Trophoblast cell (in vitro differentiated cells and primary cell): ENCODE measurements around the gene MYO1D.

ENCODE experiments used
- DNase-seq, 2 donors: peaks; one replicate each; pipeline ENCODE4 v3.0.0-alpha.2; 2016
- H2AFZ ChIP-seq: 2 replicates; pipeline ENCODE4 v1.6.1; 2013; ENCODE audit warnings: low read length, moderate library complexity, mild to moderate bottlenecking; ENCODE audit not compliant: insufficient read depth, poor library complexity
- H2AK5ac ChIP-seq: 2 replicates; pipeline ENCODE4 v1.6.1; 2013; ENCODE audit warnings: mild to moderate bottlenecking, low read length
- H2BK120ac ChIP-seq: 2 replicates; pipeline ENCODE4 v1.6.1; 2013; ENCODE audit warnings: low read length, mild to moderate bottlenecking, moderate library complexity; ENCODE audit not compliant: insufficient read depth, poor library complexity
- H2BK12ac ChIP-seq: 2 replicates; pipeline ENCODE4 v1.6.1; 2013; ENCODE audit warnings: mild to moderate bottlenecking, low read length, moderate library complexity
- H2BK5ac ChIP-seq: 2 replicates; pipeline ENCODE4 v1.6.1; 2013; ENCODE audit warnings: low read length, low read depth, moderate library complexity, mild to moderate bottlenecking; ENCODE audit not compliant: poor library complexity
- H3K14ac ChIP-seq: 2 replicates; pipeline ENCODE4 v1.6.1; 2013; ENCODE audit warnings: mild to moderate bottlenecking, low read length
- H3K18ac ChIP-seq: 2 replicates; pipeline ENCODE4 v1.6.1; 2013; ENCODE audit warnings: mild to moderate bottlenecking, low read length
- H3K23ac ChIP-seq: 2 replicates; pipeline ENCODE4 v1.6.1; 2013; ENCODE audit warnings: low read length
- H3K27ac ChIP-seq: 2 replicates; pipeline ENCODE4 v1.5.1; 2013; ENCODE audit warnings: low read depth, mild to moderate bottlenecking, inconsistent platforms, low read length, moderate library complexity
- H3K27me3 ChIP-seq: 2 replicates; pipeline ENCODE4 v1.6.1; 2013; ENCODE audit warnings: inconsistent platforms, mild to moderate bottlenecking, low read length, moderate library complexity; ENCODE audit not compliant: insufficient read depth
- H3K36me3 ChIP-seq, 2 experiments: 1 replicate in 1 of 2; 2 replicates in 1 of 2; pipeline ENCODE4 v1.6.1; 2013; ENCODE audit warnings: low read length in 2 of 2, mild to moderate bottlenecking in 2 of 2, moderate library complexity in 1 of 2; ENCODE audit not compliant: insufficient read depth in 2 of 2, control insufficient read depth in 1 of 2
- H3K4ac ChIP-seq: 2 replicates; pipeline ENCODE4 v1.6.1; 2013; ENCODE audit warnings: low read depth, mild to moderate bottlenecking, low read length, moderate library complexity
- H3K4me1 ChIP-seq, 2 experiments: 1 replicate in 1 of 2; 2 replicates in 1 of 2; pipeline ENCODE4 v1.6.1; 2013; ENCODE audit warnings: low read length in 2 of 2, mild to moderate bottlenecking in 2 of 2, moderate library complexity in 1 of 2; ENCODE audit not compliant: insufficient read depth in 2 of 2, control insufficient read depth in 1 of 2
- H3K4me2 ChIP-seq: 2 replicates; pipeline ENCODE4 v1.6.1; 2013; ENCODE audit warnings: inconsistent platforms, mild to moderate bottlenecking, low read length, moderate library complexity
- H3K4me3 ChIP-seq: 2 replicates; pipeline ENCODE4 v1.5.1; 2013; ENCODE audit warnings: mild to moderate bottlenecking, low read depth, low read length, inconsistent platforms
- H3K79me1 ChIP-seq: one replicate; pipeline ENCODE4 v1.6.1; 2013; ENCODE audit warnings: low read length
- H3K79me2 ChIP-seq: 2 replicates; pipeline ENCODE4 v1.6.1; 2013; ENCODE audit warnings: low read length, mild to moderate bottlenecking; ENCODE audit not compliant: control insufficient read depth, insufficient read depth, poor library complexity
- H3K9ac ChIP-seq: 2 replicates; pipeline ENCODE4 v1.6.1; 2013; ENCODE audit warnings: mild to moderate bottlenecking, low read length
- H3K9me3 ChIP-seq: 2 replicates; pipeline ENCODE4 v1.6.1; 2013; ENCODE audit warnings: low read depth, mild to moderate bottlenecking, control low read depth, inconsistent platforms, low read length; ENCODE audit not compliant: insufficient read depth
- H4K12ac ChIP-seq: 2 replicates; pipeline ENCODE4 v1.6.1; 2013; ENCODE audit warnings: low read depth, mild to moderate bottlenecking, low read length, moderate library complexity
- H4K8ac ChIP-seq: 2 replicates; pipeline ENCODE4 v1.6.1; 2013; ENCODE audit warnings: low read depth, mild to moderate bottlenecking, low read length, moderate library complexity
- H4K91ac ChIP-seq: one replicate; pipeline ENCODE4 v1.6.1; 2013; ENCODE audit warnings: low read depth, mild to moderate bottlenecking, low read length, moderate library complexity
- WGBS: extraction: QIAGEN DNeasy Blood & Tissue Kit; methylation state at CpG from one replicate; pipeline ENCODE4 v1.1.7; 2013; ENCODE audit warnings: missing lambda C conversion rate; ENCODE audit not compliant: insufficient read length, insufficient coverage; ENCODE audit errors: extremely low coverage; 5-methylcytosine and 5-hydroxymethylcytosine counted together

The MYO1D gene

DNA sequence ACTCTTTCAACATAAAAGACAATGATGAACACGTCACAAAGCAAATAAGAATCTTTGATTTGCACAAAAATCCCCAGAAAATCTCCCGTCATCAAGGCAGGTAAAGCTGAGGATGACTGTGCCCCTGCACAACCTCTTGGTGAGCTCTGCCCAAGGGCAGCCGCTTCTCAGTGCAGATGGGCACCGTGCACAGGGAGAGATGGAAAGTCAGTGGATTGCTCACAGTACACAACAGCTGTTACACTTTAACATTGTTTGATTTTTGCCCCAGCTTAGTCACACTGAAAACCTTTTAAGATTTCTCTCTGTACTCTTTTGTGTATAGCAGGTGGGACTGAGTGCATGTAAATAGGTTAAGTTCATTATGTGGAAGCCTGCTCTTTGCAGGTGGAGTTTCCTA, 285.9 kb downstream of the MYO1D start:
- Histone ChIP-seq H3K9ac (no peak overlapping the region), H3K18ac (no peak overlapping the region), H3K27ac (no peak overlapping the region), H4K91ac (no peak overlapping the region), H3K27me3 (no peaks in the 10 kb centered on the region), H3K4me2 (no peak overlapping the region), H4K12ac (no peak overlapping the region), H4K8ac (no peak overlapping the region), H3K9me3 (no peaks in the 10 kb centered on the region), H2AFZ (no peak overlapping the region), H3K4me1 (no peaks in the 10 kb centered on the region), H2BK120ac (no peak overlapping the region), H3K79me1 (no peaks in the 10 kb centered on the region), H3K79me2 (no peaks in the 10 kb centered on the region), H2BK12ac (no peak overlapping the region), H3K4me3 (no peak overlapping the region), H3K4ac (no peak overlapping the region), H2AK5ac (no peak overlapping the region), H2BK5ac (no peak overlapping the region), H3K36me3 (no peaks in the 10 kb centered on the region), H3K23ac (no peak overlapping the region), H3K14ac (no peak overlapping the region)
- no CpG with 5 or more reads among the region's 4 CpGs for WGBS
- no peak for DNase-seq

DNA sequence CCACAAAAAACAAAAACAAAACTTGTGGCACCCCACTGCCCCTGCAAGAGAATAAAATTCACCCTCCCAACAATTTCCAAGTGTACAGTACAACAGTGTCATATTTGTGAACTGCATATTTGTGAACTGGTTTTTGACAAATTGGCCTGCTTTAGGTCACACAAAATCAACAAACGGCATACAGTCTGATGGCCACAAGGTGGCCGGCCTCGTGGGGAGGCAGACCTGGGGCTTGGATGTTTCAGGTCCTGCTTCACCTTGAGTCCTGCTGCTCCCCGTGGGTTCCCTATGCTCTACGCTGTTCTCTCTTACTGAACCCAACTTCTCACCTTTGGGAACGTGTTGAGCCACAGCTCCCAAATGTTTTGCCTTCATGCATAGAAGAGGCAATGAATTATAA, 287.9 kb downstream of the MYO1D start:
- H3K9ac ChIP-seq: no peak overlapping the region
- H3K27me3 ChIP-seq: no peaks in the 10 kb centered on the region
- no peaks in the 10 kb centered on the region for H3K36me3 ChIP-seq
- no peak overlapping the region for H2AK5ac ChIP-seq
- no peak overlapping the region for H4K91ac ChIP-seq
- DNase-seq: peak in 1 of 2 donors; percentile 27
- no CpG with 5 or more reads among the region's 6 CpGs for WGBS
- H3K79me1 ChIP-seq: no peaks in the 10 kb centered on the region
- no peak overlapping the region for H3K23ac ChIP-seq
- no peak overlapping the region for H2AFZ ChIP-seq
- H3K9me3 ChIP-seq: no peaks in the 10 kb centered on the region
- H4K12ac ChIP-seq: no peak overlapping the region
- no peak overlapping the region for H3K4me3 ChIP-seq
- no peak overlapping the region for H3K27ac ChIP-seq
- no peak overlapping the region for H3K4me2 ChIP-seq
- no peak overlapping the region for H3K4ac ChIP-seq
- no peak overlapping the region for H3K18ac ChIP-seq
- H2BK120ac ChIP-seq: no peak overlapping the region
- no peaks in the 10 kb centered on the region for H3K79me2 ChIP-seq
- H3K14ac ChIP-seq: no peak overlapping the region
- no peaks in the 10 kb centered on the region for H3K4me1 ChIP-seq
- H2BK5ac ChIP-seq: no peak overlapping the region
- H4K8ac ChIP-seq: no peak overlapping the region
- no peak overlapping the region for H2BK12ac ChIP-seq

DNA sequence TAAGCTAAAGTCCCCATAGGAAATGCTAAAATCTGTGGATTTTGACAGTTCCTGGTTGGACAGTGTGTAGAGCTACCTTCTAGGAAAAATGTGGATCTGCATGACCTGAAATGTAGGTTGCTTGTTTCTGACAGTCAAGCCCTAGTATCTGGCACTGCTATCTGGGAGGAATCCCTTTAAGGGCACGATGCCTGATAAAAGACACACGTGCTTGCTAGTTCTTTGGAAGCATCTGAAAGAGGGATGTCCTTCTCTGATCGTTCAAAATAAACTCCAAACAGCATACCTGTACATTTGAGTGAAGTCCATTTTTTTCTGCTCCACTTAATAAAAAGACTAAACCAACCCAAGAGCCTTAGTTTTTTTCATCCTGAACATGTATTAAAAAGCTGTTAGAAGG, 288.8 kb downstream of the MYO1D start:
- H3K9ac ChIP-seq: no peak overlapping the region
- no peaks in the 10 kb centered on the region for H3K27me3 ChIP-seq
- no peak overlapping the region for H3K4me2 ChIP-seq
- H3K4ac ChIP-seq: no peak overlapping the region
- H3K4me1 ChIP-seq: no peaks in the 10 kb centered on the region
- H2BK12ac ChIP-seq: no peak overlapping the region
- H3K79me1 ChIP-seq: no peaks in the 10 kb centered on the region
- no peak overlapping the region for H3K18ac ChIP-seq
- no peak overlapping the region for H4K8ac ChIP-seq
- WGBS: no CpG with 5 or more reads among the region's 3 CpGs
- no peak overlapping the region for H2AK5ac ChIP-seq
- no peak for DNase-seq
- H4K91ac ChIP-seq: no peak overlapping the region
- H2BK5ac ChIP-seq: no peak overlapping the region
- no peaks in the 10 kb centered on the region for H3K79me2 ChIP-seq
- no peak overlapping the region for H2BK120ac ChIP-seq
- H3K23ac ChIP-seq: peak overlapping the region; percentile 85
- no peaks in the 10 kb centered on the region for H3K36me3 ChIP-seq
- H3K9me3 ChIP-seq: no peaks in the 10 kb centered on the region
- no peak overlapping the region for H3K14ac ChIP-seq
- H4K12ac ChIP-seq: no peak overlapping the region
- H3K4me3 ChIP-seq: no peak overlapping the region
- no peak overlapping the region for H3K27ac ChIP-seq
- no peak overlapping the region for H2AFZ ChIP-seq

DNA sequence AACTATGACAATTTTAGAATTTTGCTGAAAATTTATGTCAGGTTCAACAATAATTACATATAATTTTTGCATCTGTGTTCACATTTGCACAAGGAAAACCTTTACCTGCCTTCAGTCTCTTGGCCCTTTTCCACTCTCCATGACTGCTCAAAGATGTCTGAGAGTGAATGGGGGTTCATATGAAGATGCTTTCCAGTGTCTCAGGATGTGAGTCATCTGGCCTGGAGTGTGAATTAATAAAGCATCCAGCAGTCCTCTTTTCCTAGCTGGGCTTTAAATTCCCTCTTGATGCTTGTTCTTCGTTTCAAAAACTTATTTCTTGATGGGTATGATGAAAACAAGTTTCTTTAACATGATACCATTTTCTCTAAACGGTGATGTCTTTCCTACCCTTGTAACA, 290.3 kb downstream of the MYO1D start:
- Histone ChIP-seq H3K23ac (no peak overlapping the region), H3K18ac (no peak overlapping the region), H3K27ac (no peak overlapping the region), H3K9me3 (peaks cover under 1% of the 10 kb centered on the region), H2AK5ac (no peak overlapping the region), H3K4me1 (no peaks in the 10 kb centered on the region), H3K36me3 (no peaks in the 10 kb centered on the region), H2BK5ac (no peak overlapping the region), H2BK120ac (no peak overlapping the region), H4K12ac (no peak overlapping the region), H3K14ac (no peak overlapping the region), H3K4me2 (no peak overlapping the region), H3K4ac (no peak overlapping the region), H3K27me3 (no peaks in the 10 kb centered on the region), H3K79me1 (no peaks in the 10 kb centered on the region), H4K8ac (no peak overlapping the region), H3K4me3 (no peak overlapping the region), H2BK12ac (no peak overlapping the region), H2AFZ (no peak overlapping the region), H3K9ac (no peak overlapping the region), H3K79me2 (no peaks in the 10 kb centered on the region), H4K91ac (no peak overlapping the region)
- WGBS: no CpG with 5 or more reads among the region's 2 CpGs
- DNase-seq: no peak
